HG03439 (cell line): ENCODE data around the gene PTPN18.

ENCODE experiments used
- ATAC-seq: cut with Tn5 transposase; IDR thresholded peaks from one replicate; pipeline ENCODE4 v1.9.1; 2021; ENCODE audit warnings: mild to moderate bottlenecking, moderate library complexity; ENCODE audit not compliant: unreplicated experiment

The PTPN18 gene

DNA sequence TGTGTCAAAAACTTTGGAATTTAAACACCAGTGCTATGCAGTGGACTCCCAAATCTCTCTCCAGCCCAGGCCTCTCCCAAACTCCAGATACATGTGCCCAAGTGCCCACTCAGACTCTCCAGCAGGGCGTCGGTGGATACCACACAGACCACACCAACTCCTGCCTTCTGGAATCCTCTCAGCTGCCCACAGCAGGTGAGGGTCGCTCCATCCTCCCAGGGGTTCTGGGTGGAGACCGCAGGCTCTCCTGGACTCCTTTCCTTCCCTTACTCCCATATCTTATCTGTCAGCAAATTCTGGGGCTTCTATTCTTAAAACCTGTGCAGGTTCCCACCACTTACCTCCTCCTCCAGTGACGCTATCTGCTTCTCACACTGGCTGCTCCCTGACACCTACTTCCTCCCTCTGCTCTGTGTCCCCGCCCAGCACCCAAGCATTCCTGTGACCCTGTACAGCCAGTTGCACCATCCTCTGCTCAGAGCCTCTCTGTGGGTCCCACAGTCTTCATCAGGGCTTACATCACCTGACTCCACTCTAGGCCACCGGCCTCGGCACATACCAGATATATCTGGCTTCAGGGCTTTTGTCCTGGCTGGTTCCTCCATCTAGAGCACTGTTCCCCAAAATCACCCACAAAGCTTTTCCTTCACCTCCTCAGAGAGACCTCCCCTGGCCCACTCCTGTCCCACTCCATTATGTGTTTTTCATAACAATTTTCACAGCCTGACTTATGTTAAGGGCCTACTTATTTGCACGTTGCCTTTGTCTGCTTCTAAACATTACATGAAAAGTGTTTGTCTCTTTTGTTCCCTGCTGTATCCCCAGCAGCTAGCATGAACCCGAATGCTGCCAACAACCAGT lies 15.7 kb upstream of the PTPN18 start:
- ATAC-seq = no peak

DNA sequence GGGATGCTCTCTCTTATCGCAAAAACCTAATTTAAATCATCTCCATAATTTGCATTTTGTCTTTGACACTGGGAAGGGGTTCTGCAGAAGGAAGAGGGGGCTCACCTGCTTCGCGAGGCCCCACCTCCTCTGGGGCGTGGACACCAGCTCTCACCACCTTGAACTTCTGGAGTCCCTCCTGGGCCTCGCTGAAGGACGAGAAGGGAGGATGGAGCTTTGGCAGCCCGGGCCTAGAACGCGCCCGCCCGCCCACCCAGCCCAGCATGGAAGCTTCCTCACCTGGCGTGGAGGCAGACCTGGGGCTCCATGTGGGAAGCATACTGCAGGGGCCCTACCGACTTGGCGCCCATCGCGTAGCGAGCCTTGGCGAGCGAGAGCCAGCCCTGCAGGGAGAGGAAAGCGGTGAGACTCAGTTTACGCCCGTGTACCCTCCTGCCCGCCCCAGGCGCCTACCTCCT lies 14.3 kb upstream of the PTPN18 start:
- peak; percentile 6 for ATAC-seq

DNA sequence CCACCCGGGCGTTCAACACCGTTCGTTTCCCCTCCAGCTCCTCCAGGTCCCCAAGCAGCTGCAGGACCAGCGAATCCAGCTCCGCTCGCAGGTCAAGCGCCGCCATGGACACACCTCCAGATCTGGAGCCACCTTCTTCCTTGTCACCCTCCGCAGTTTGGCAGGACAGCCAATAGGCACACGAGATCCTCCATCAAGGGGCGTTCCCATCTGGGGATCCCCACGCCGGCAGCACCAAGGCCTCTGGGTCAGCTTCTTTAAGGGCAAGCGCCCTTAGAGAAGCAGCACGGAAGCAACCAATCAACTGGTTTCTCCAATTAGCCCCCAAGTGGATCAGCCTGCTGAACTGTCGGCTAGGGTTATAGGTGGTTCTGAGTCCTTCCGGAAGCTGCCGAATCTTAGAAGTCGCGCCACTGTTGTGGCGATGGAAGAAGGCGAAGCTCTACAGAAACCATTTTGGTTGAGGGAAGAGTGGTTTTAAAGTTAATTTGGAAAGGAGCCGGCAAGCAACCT lies 13.8 kb upstream of the PTPN18 start:
- peak; percentile 75 for ATAC-seq

DNA sequence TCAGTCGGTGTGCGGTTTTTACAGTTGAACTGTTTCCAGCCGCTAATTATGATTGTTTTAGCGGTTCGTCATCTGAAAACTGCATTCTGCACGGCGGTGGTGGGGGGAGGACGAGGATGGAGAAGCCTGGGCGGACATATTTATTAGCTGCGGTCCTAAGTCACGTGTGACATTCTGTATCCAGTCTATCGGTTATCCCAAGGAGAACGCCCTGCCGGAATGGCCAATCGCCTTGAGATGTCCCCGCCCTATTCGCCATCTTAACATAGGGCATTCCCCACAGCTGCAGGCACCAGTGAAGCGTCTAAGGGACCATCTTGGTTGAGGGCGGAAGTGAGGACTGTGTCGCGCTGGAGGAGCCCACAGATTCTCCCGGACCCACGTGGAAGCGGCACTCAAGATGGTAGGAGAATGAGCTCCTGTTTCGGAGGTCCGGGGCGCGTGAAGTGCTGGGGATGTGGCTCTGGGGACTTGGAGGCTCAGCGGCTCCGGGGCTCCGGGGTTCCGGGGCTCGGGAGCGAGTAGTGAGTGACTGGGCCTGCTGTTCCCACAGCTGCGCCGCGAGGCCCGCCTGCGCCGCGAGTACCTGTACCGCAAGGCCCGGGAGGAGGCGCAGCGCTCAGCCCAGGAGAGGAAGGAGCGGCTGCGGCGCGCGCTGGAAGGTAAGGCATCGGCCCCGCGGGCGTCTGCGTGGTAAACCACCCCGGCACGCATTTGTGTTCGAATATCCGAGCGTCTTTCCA lies 13.2 kb upstream of the PTPN18 start, which contains the start of gene IMP4:
IMP4 (plus strand) TSS at position 365 of the 743 bp plus-strand sequence; CDS start at position 401, 36 bp downstream.
- peak; percentile 87 for ATAC-seq

DNA sequence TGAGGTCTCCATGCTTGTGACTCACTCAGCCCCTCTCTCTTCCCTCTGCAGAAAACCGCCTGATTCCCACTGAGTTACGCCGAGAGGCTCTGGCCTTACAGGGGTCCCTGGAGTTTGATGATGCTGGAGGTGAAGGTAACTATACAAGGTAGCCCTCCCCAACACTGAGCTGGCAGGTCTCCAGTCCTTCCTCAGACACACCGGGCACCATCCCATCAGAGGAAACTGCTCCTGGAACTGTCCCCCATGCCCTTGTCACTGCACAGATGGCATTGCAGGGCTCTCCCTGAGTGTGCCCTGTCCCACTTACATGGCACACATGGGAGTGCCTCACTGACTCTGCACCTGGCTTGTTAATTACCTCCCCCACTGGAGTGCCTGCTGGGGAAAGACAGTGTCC lies 11.3 kb upstream of the PTPN18 start:
- no peak for ATAC-seq

DNA sequence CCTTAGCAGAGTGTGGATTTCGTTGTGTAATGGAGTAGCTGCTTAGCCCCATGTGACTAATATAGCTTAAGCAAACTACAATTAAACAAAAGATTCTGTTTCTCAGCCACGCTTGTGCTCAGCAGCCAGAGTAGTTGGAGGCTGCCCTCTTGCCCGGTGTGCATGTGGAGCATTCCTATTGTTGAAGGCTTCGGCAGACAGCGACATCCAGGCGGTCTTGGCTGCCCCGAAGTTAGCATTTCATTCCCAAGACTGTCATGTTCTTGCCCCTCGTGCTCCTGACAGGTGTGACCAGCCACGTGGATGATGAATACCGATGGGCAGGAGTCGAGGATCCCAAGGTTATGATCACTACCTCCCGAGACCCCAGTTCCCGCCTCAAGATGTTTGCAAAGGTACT lies 10.8 kb upstream of the PTPN18 start:
- no peak for ATAC-seq

DNA sequence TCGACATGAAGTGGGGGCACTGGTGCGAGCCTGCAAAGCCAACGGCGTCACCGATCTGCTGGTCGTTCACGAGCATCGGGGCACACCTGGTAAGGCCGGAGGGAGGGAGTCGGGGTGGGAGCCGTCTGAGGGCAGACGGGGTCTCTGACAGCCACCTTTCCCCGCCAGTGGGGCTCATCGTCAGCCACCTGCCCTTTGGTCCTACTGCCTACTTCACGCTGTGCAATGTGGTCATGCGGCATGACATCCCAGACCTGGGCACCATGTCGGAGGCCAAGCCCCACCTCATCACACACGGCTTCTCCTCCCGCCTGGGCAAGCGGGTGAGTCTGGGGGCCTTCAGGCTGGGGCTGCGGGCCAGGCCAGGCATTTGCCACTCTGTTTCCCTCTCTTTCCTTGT lies 10.2 kb upstream of the PTPN18 start:
- no peak for ATAC-seq

DNA sequence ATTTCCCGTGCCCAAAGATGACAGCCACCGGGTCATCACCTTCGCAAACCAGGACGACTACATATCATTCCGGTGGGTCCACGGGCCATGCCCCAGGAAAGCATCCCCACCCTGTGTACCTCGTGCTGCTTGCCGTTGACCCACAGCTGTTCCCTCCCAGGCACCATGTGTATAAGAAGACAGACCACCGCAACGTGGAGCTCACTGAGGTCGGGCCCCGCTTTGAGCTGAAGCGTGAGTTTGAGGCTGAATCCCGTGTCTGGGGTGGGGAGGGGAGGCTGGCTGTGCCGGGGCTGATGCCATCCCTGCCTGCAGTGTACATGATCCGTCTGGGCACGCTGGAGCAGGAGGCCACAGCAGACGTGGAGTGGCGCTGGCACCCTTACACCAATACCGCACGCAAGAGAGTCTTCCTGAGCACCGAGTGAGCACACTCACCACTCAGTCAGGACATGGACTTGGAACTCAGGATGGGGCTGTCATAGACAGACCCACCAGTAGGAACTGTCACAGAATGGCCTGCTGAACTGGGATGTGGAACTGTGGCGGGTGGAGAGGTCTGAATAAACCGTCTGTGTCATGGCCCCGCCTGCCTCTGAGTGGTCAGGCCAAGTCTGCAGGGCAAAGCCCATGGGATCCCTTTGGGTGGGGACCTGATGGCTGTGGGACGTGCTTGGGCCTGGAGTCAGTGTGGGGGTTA lies 9.7 kb upstream of the PTPN18 start:
- no peak for ATAC-seq

DNA sequence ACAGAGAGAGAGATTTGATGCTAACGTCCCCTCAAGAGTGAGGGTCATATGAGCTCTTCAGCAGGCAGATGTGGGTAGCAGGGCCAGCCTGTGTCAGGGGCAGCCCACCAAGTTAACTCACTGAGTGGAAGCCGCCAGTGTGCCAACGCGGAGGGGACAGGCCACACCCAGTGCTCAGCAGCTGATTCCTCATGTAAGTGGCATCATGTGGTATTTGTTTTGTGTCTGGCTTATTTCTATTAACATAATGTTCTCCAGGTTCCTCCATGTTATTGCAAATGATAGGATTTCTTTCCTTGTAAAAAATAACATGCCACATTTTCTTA lies 9.2 kb upstream of the PTPN18 start:
- ATAC-seq = no peak

DNA sequence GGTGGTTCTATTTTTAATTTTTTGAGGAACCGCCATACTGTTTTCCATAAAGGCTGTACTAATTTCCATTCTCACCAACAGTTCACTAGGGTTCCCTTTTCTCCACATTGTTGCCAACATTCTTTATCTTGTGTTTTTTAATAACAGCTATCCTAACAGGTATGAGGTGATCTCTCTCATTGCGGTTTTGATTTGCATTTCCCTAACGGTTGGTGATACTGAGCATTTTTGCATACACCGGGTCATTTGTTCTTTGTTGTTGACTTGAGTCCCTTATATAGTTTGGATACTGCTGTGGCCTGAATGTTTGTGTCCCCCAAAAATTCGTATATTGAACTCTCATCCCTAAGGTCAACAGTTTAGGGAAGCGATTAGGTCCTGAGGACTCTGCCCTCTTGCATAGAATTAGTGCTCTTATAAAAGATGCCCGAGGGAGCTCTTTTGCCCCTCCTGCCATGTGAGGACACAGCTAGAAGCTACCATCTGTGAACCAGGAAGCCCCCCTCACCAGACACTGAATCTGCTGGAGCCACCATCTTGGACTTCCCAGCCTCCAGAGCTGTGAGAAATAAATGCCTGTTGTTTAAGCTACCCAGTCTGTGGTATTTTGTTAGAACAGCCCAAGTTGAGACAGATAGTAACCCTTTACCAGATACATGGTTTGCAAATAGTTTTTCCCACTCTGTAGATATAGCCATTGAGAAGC lies 8.5 kb upstream of the PTPN18 start:
- ATAC-seq = no peak

DNA sequence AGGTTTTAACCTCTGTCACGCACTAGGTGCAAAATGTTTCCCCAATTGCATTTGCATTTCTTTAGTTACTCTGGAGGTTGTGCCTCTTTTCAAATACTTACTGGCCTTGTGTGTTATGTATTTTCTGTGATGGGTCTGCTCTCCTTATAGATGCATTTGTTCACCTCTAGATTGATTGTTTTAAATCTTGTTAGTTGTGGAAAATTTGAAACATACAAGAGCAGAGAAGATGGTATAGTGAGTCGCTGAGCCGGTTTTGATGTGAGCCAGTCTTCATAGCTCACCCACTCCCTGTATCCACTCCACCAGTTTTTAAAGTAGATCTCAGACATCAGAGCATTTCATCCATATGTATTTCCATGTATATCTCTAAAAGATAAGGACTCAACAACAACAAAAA lies 6.7 kb upstream of the PTPN18 start:
- no peak for ATAC-seq

DNA sequence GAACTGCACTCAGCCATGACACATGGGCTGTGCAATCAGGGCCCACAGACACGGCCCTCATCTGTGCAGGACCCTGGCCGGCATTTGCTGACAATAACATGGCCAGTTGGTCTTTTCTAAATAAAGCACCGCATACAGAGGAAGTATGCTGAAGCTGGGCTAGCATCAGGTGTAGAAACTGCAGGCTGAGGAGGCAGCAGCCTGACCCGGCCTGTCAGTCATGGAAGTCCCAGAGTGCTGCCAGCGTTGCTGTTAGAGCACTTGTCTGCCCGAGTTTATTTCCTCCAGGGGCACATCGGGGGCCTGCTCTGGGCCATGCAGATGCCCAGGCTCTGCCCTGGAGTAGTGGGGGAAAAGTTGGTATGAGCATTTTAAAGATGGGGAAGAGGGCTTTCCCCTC lies 4.1 kb upstream of the PTPN18 start:
- ATAC-seq = no peak

DNA sequence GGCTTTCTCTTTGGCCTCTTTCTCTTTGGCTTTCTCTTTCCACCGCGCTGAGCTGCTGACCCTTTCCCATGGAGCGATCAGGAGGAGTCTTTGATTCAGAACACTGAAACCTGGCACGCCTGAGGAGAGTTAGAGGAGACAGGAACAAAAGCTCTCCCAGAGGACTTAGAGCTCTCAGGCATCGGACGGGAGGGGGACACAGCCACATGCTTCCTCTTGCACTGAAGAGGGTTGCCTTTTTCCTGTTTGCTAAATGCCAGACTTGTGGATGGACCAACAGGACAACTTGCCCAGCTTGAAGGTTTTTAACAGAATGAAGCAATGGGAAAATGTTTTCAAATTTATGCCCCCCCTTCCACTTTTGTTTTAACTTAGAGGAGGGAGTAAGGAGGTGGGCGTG lies 3.6 kb upstream of the PTPN18 start:
- ATAC-seq = no peak

DNA sequence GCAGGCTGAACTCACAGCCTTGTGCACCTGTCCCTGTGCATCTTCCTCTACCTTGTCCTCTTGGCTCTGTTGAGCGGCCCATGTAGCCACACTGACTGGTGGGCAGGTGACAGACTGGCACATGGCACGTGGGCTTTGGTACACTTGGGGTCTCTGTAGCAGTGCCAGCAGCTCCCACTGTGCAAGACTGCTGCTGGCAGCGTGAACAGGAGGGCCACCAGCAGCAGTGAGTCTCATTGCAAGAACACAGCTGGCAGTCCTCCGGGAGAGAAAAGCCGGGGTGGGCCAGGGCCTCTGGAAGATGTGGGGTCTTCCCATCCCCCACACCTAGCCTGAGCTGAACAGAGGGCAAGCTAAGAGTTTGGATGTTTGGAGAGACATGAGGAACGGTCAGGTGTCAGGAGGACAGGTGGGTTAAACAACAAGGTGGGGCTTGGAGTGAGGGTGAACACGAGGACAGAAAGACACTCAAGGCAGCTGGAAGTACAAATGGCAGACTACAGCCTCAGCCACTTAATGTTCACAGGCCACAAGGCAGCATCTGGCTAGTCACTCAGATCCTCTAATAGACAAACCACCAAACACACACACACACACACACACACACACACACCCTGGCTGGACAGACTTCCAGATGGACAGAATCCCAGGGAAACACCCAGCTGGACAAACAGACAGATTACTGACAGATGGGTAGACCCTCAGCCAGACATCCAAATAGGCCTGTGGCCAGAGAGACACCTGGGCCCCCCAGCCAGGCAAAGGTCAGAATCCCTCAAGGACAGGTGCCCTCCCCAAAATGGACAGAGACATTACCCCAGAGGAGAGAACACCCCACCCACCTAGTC lies 2.3 kb upstream of the PTPN18 start:
- no peak for ATAC-seq

DNA sequence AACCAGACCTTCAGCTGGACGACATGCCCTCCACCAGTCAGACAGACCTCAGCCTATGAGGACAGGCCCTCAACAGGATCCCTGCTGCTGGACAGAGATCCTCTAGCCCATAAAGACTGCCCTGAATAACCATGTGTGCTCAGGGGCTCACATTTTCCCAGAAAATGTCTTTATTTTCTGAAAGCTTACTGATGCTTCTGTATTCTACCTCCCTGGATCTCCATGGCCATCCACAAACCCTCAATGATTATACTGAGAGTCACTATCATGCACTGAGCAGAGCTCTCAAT lies 1.8 kb upstream of the PTPN18 start:
- no peak for ATAC-seq

DNA sequence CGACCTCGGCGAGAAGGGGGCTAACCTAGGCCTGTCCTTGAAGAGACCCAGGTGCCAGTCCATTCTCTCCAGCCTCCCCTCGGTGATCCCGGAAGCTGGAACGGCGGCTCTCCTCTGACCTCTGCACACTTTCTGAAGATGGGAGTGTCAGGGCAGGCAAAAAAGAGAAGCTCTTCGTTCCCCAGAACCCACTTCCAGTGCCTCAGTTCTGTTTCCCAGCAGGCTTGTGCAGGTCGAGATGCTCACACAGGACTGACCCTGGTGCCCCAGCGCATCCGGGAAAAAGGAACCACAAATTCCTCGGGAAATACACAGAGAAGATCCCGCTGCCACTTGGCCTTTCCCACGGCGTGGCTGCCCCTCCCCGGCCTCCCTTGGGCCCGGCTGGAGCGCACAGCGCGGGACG lies 681 bp upstream of the PTPN18 start:
- ATAC-seq = no peak

DNA sequence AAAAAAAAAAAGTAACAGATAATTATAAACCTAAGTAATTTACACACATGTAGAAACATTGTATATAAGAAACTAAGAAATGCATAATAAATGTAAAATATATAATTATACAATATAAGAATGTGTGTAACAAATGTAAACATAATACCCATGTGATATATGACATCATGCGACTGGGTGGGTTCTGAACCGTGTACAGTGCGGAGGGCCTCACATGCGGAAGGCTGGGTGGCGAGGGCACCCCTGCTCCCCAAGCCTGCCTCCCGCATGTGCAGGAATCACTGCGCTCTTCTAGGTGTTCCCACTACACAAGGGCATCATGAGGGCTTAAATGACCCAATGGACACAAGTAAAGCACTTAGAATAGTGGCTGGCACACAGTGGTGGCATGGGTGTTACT lies 2.0 kb downstream of the PTPN18 start:
- no peak for ATAC-seq

DNA sequence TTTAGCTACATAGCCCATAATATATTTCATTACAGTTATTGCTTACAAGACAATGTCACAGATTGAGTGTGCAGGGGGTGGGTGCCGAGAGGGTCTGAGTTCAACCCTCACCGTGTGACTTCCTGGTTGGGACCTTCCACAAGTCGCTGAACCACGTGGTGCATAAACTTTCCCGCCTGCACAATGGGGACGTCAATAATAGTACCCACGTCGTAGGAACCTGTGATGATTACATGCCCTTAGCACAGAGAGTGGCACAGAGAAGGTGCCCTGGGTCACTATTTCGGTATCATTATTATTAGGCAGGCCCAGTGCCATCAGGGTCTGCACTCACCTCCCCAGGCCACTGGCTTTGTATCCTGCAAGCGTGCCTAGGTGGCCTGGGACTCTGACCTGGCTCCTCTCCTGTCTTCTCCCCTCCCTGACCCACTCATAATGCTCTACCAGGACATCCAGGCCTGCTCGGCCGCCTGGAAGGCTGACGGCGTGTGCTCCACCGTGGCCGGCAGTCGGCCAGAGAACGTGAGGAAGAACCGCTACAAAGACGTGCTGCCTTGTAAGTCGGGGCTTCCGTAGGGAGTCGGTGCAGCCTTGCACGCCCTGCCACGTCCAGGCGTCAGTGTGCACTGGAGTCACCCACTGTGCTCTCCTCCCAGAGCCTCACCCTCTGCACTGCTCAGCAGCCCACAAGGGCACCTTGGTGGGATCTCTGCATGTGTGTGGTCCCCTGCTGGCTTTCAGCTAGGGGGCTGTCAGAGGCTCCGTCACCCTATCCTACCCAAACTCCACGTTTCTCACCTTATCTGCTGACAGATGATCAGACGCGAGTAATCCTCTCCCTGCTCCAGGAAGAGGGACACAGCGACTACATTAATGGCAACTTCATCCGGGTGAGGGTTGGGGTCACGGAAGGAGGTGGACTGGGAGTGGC lies 2.8 kb downstream of the PTPN18 start:
- no peak for ATAC-seq

DNA sequence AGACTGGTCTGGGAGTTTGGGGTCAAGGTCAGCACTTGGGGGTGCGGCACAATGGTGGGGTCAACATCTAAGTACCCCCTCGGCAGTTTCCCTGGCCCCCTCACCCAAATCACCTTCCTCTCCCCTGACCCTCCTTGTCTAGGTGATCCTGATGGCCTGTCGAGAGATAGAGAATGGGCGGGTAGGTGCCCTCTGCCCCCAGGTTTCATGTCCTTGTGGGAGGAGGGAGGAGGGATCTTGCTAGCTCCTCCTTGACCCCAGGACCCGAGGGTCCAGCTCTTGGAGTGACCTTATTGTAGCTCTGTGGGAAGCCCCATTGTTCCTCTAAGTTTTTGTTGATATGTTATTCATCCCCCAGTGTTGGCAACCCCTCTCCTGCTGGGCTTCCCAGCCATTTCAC lies 3.6 kb downstream of the PTPN18 start:
- no peak for ATAC-seq
